BE2C (cell line): Measurements from ENCODE around the gene FARP1.
"Not testable (repeated sequence)": the region's sequence is repeated elsewhere in the genome, so short reads cannot be mapped to it uniquely, and the experiment has no call there.

Source experiments
- DNase-seq: peaks from one replicate; pipeline ENCODE4 v3.0.0-alpha.2; 2020
- H3K27me3 ChIP-seq: fragments of 250-450 bp; sonication (Bioruptor Pico); 2 replicates; pipeline ENCODE4 v1.5.1; 2020; ENCODE audit warnings: mild to moderate bottlenecking
- H3K36me3 ChIP-seq: fragments of 250-450 bp; sonication (Bioruptor Pico); 2 replicates; pipeline ENCODE4 v1.5.1; 2020; ENCODE audit warnings: mild to moderate bottlenecking
- H3K4me1 ChIP-seq: fragments of 250-450 bp; sonication (Bioruptor Pico); 2 replicates; pipeline ENCODE4 v1.5.1; 2020
- H3K4me3 ChIP-seq: 2 replicates; pipeline ENCODE4 v1.5.1; 2011; ENCODE audit warnings: low read depth, low read length
- H3K9me3 ChIP-seq: fragments of 250-450 bp; sonication (Bioruptor Pico); 2 replicates; pipeline ENCODE4 v1.5.1; 2020
- CTCF ChIP-seq: IDR thresholded peaks from 2 replicates; pipeline ENCODE4 v1.5.1; 2012; ENCODE audit warnings: mild to moderate bottlenecking, low read depth, low read length

Gene FARP1

DNA sequence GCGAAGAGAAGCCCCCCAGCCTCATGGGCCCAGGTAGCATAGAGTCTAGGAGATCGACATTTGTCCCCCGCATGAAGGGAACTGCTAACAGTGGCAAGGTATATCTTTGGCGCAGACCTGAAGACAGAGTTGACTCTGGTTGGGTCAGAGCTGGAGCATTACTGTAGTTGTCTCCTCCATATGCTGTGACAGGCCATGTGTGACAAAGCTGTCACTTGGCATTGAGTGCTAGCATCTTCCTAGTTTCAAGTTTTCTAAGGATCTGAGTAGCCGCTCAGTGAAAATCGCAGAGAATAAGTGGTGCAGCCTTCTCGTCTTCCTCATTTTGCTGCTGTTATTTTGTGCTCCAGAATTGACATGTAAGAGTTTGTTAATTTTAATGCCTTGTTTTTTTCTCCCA is 223.5 kb downstream of the FARP1 start:
- H3K9me3 ChIP-seq = no peaks in the 10 kb centered on the region; the same call in 1 of the 2 replicates
- H3K4me1 ChIP-seq = peaks cover under 1% of the 10 kb centered on the region; the same call in 1 of the 2 replicates
- peaks cover 19% of the 10 kb centered on the region for H3K36me3 ChIP-seq
- no peak for TF ChIP-seq CTCF
- H3K4me3 ChIP-seq = no peak overlapping the region
- no peaks in the 10 kb centered on the region for H3K27me3 ChIP-seq
- no peak for DNase-seq

DNA sequence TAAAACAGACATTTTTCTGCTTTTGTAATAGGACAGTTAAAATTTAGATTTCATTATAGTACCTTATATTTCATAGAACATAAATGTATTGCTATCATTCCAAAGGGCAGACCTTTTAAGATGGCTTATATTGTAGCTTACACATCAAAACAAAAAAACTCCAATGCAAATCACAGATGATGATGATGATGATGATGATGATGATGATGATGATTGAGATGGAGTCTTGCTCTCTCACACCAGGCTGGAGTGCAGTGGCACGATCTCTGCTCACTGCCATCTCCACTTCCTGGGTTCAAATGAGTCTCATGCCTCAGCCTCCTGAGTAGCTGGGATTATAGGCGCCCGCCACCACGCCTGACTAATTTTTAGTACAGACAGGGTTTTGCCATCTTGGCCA is 224.1 kb downstream of the FARP1 start:
- H3K4me3 ChIP-seq = no peak overlapping the region
- H3K27me3 ChIP-seq = no peaks in the 10 kb centered on the region
- H3K36me3 ChIP-seq = peaks cover 19% of the 10 kb centered on the region
- no peak for TF ChIP-seq CTCF
- H3K4me1 ChIP-seq = no peaks in the 10 kb centered on the region; the same call in 1 of the 2 replicates
- no peak for DNase-seq
- H3K9me3 ChIP-seq = no peaks in the 10 kb centered on the region; the same call in 1 of the 2 replicates

DNA sequence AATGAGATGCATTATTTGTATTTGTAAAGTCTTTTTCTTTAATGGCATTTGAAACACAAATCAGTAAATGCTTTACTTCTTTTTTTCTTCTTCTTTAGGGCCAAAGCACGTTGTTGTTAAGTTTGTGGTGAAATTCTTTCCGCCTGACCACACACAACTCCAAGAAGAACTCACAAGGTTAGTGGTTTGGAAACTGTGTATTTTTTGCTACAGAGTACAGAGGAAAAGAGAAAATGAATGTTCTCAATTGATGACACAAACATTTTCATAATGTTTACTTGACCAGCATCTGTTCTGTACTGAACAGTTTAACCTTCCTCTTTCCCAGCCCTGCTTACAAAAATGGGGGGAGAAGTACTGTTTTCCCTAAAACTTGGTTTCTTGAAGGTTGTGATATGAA is 225.1 kb downstream of the FARP1 start:
- Histone ChIP-seq H3K9me3 (no peaks in the 10 kb centered on the region; the same call in 1 of the 2 replicates), H3K27me3 (no peaks in the 10 kb centered on the region), H3K4me1 (no peaks in the 10 kb centered on the region; the same call in 1 of the 2 replicates), H3K4me3 (no peak overlapping the region), H3K36me3 (peaks cover 19% of the 10 kb centered on the region)
- DNase-seq = no peak
- TF ChIP-seq CTCF = no peak

GRCh38 chr13:98369520-98369919 is 226.6 kb downstream of the FARP1 start:
- DNase-seq, H3K4me3 ChIP-seq, H3K4me1 ChIP-seq, H3K9me3 ChIP-seq, H3K27me3 ChIP-seq: not testable (repeated sequence)
- H3K36me3 ChIP-seq = peaks cover 19% of the 10 kb centered on the region

- no peak for DNase-seq
- Histone ChIP-seq H3K4me1 (no peaks in the 10 kb centered on the region; the same call in 1 of the 2 replicates), H3K9me3 (no peaks in the 10 kb centered on the region; the same call in 1 of the 2 replicates), H3K27me3 (no peaks in the 10 kb centered on the region), H3K36me3 (peaks cover 19% of the 10 kb centered on the region), H3K4me3 (no peak overlapping the region)
- TF ChIP-seq CTCF = no peak
Observed at GRCh38 chr13:98370261-98370660, 227.4 kb downstream of the FARP1 start.

- H3K4me1 ChIP-seq = no peaks in the 10 kb centered on the region; the same call in 1 of the 2 replicates
- TF ChIP-seq CTCF = no peak
- H3K36me3 ChIP-seq = peaks cover 19% of the 10 kb centered on the region
- H3K27me3 ChIP-seq = no peaks in the 10 kb centered on the region
- H3K9me3 ChIP-seq = no peaks in the 10 kb centered on the region; the same call in 1 of the 2 replicates
- no peak for DNase-seq
- no peak overlapping the region for H3K4me3 ChIP-seq
Observed at GRCh38 chr13:98370806-98371515, 228.1 kb downstream of the FARP1 start.
